SU-DHL-6 (cell line): ENCODE data around the gene RBM4.
A peak's percentile ranks its signal among the peaks of the same experiment; 100 is the strongest.

ENCODE experiments used
- H2AFZ ChIP-seq: fragments of 200-600 bp; sonication (generic); 2 replicates; pipeline ENCODE4 v1.6.1; 2014; ENCODE audit warnings: low read depth, mild to moderate bottlenecking, moderate library complexity, mixed read lengths, antibody characterized with exemption, low read length; ENCODE audit not compliant: severe bottlenecking
- H3F3A ChIP-seq: fragments of 200-600 bp; shearing (Covaris generic); 2 replicates; pipeline ENCODE4 v1.6.0; 2016; ENCODE audit warnings: antibody characterized with exemption, mild to moderate bottlenecking; ENCODE audit not compliant: insufficient read depth
- H3K27ac ChIP-seq: fragments of 200-600 bp; sonication (generic); 2 replicates; pipeline ENCODE4 v1.5.1; 2016; ENCODE audit warnings: low read depth, mild to moderate bottlenecking, low read length, moderate library complexity, mixed read lengths
- H3K27me3 ChIP-seq: fragments of 200-600 bp; sonication (generic), shearing (Covaris generic); 2 replicates; pipeline ENCODE4 v1.6.0; 2014; ENCODE audit warnings: mild to moderate bottlenecking, low read length
- H3K36me3 ChIP-seq: fragments of 200-600 bp; sonication (generic); 2 replicates; pipeline ENCODE4 v1.6.1; 2014; ENCODE audit warnings: mild to moderate bottlenecking, low read length, mixed read lengths
- H3K4me2 ChIP-seq: fragments of 300-600, 200-600 bp; shearing (Covaris generic), sonication (generic); 2 replicates; pipeline ENCODE4 v1.6.0; 2014; ENCODE audit warnings: low read length, low read depth, mild to moderate bottlenecking; ENCODE audit not compliant: poor library complexity, severe bottlenecking
- H3K4me3 ChIP-seq: fragments of 200-600 bp; sonication (generic); 2 replicates; pipeline ENCODE4 v1.5.1; 2014; ENCODE audit warnings: antibody characterized with exemption, low read length, mild to moderate bottlenecking, mixed read lengths; ENCODE audit not compliant: insufficient read depth, poor library complexity, severe bottlenecking
- H3K79me2 ChIP-seq: fragments of 200-600 bp; sonication (generic); 2 replicates; pipeline ENCODE4 v1.6.1; 2014; ENCODE audit warnings: mild to moderate bottlenecking, low read length, moderate library complexity; ENCODE audit not compliant: insufficient read depth
- H3K9ac ChIP-seq: fragments of 200-600 bp; sonication (generic); 2 replicates; pipeline ENCODE4 v1.7.0; 2014; ENCODE audit warnings: mild to moderate bottlenecking, low read length
- H3K9me2 ChIP-seq: fragments of 200-600 bp; sonication (generic); replicated peaks from 2 replicates; pipeline ENCODE4 v1.6.1; 2014; ENCODE audit warnings: low read length; ENCODE audit not compliant: insufficient read depth
- H3K9me3 ChIP-seq: fragments of 200-600 bp; sonication (generic); 2 replicates; pipeline ENCODE4 v1.6.1; 2014; ENCODE audit warnings: low read length, mixed read lengths; ENCODE audit not compliant: insufficient read depth
- H4K20me1 ChIP-seq: fragments of 200-600 bp; sonication (generic); 2 replicates; pipeline ENCODE4 v1.6.1; 2014; ENCODE audit warnings: low read depth, mild to moderate bottlenecking, antibody characterized with exemption, low read length, moderate library complexity, mixed read lengths
- CTCF ChIP-seq: fragments of 200-600 bp; sonication (generic); IDR thresholded peaks from one replicate; pipeline ENCODE4 v1.5.1; 2017; ENCODE audit warnings: antibody characterized with exemption, mild to moderate bottlenecking, low read length, moderate library complexity; ENCODE audit not compliant: insufficient read depth, poor library complexity, severe bottlenecking
- EZH2phosphoT487 ChIP-seq: fragments of 200-600 bp; sonication (generic), shearing (Covaris generic); conservative IDR thresholded peaks from 2 replicates; pipeline ENCODE4 v1.6.1; 2018; ENCODE audit warnings: mild to moderate bottlenecking, antibody characterized with exemption, low read length, moderate library complexity, mixed read lengths

The RBM4 gene

GRCh38 chr11:66592457-66593302, 45.8 kb upstream of the RBM4 start, which contains the start of the genes CCDC87 and CCS:
CCDC87 (minus strand) TSS chr11:66593063; CDS start chr11:66593015, 48 bp downstream.
CCS (plus strand) TSS chr11:66593185; CDS start chr11:66593262, 77 bp downstream.
- Histone ChIP-seq H3K9me3 (no peaks in the 10 kb centered on the region), H2AFZ (peak within 1 kb of the TSS; percentile 79), H3K79me2 (no peaks in the 10 kb centered on the region), H3K4me3 (peak within 1 kb of the TSS; percentile 71), H3K9me2 (no peaks in the 10 kb centered on the region), H3K4me2 (peak within 1 kb of the TSS; percentile 82), H4K20me1 (no peaks in the 10 kb centered on the region), H3K27ac (no peak within 1 kb of the TSS), H3K36me3 (no peaks in the 10 kb centered on the region), H3F3A (no peaks in the 10 kb centered on the region), H3K27me3 (no peaks in the 10 kb centered on the region), H3K9ac (peak within 1 kb of the TSS; percentile 78)
- peak; percentile 34 for TF ChIP-seq CTCF
- no peak for TF ChIP-seq EZH2phosphoT487

- no peaks in the 10 kb centered on the region for H3K27me3 ChIP-seq
- H3K4me2 ChIP-seq, result peak overlapping the region; percentile 82
- H3K36me3 ChIP-seq, result no peaks in the 10 kb centered on the region
- H3F3A ChIP-seq, result no peaks in the 10 kb centered on the region
- no peak overlapping the region for H3K27ac ChIP-seq
- H3K79me2 ChIP-seq, result no peaks in the 10 kb centered on the region
- no peaks in the 10 kb centered on the region for H3K9me2 ChIP-seq
- peak overlapping the region; percentile 71 for H3K4me3 ChIP-seq
- H3K9ac ChIP-seq, result peak overlapping the region; percentile 78
- H4K20me1 ChIP-seq, result no peaks in the 10 kb centered on the region
- peak overlapping the region; percentile 79 for H2AFZ ChIP-seq
- TF ChIP-seq CTCF (no peak), EZH2phosphoT487 (no peak)
- H3K9me3 ChIP-seq, result no peaks in the 10 kb centered on the region
Measured at GRCh38 chr11:66593303-66593635, 45.2 kb upstream of the RBM4 start.

DNA sequence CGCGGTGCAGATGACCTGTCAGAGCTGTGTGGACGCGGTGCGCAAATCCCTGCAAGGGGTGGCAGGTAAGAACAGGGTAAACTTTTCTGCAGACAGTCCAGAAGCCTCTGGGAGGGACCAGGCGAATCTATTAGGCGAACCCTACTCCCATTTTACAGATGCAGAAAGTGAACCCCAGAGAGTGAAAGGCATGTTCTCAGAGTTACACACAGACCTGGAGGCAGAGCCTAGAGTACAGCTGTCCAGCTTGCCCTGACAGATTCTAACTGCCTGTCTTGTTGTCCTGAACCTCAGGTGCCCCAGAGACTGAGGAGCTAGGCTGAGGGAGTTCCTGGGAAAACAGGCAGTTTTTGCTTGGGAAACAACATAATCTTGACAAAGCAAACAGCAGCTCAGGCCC, 44.9 kb upstream of the RBM4 start:
- H3K27ac ChIP-seq, result no peak overlapping the region
- no peaks in the 10 kb centered on the region for H3K9me3 ChIP-seq
- H3F3A ChIP-seq, result no peaks in the 10 kb centered on the region
- H3K79me2 ChIP-seq, result no peaks in the 10 kb centered on the region
- H3K9ac ChIP-seq, result peak overlapping the region; percentile 78
- H4K20me1 ChIP-seq, result no peaks in the 10 kb centered on the region
- peak overlapping the region; percentile 71 for H3K4me3 ChIP-seq
- H3K27me3 ChIP-seq, result no peaks in the 10 kb centered on the region
- TF ChIP-seq EZH2phosphoT487 (no peak), CTCF (no peak)
- H3K9me2 ChIP-seq, result no peaks in the 10 kb centered on the region
- H3K4me2 ChIP-seq, result peak overlapping the region; percentile 82
- H3K36me3 ChIP-seq, result no peaks in the 10 kb centered on the region
- peak overlapping the region; percentile 79 for H2AFZ ChIP-seq
